H54 (cell line): ENCODE results near the gene MELK.
"Not testable (repeated sequence)": the region's sequence is repeated elsewhere in the genome, so short reads cannot be mapped to it uniquely, and the experiment has no call there.

Source experiments
- DNase-seq: peaks from one replicate; pipeline ENCODE4 v3.0.0; 2011; ENCODE audit warnings: low spot score, mixed read lengths; ENCODE audit not compliant: insufficient read length
- FAIRE-seq: peaks from 3 replicates; lab custom pipeline; 2011; peaks lifted over from hg19 to GRCh38; lab: Jason Lieb, UNC
- POLR2A ChIP-seq: IDR thresholded peaks from 2 replicates; pipeline ENCODE4 v1.6.1; 2011; ENCODE audit warnings: low read depth, mild to moderate bottlenecking, low read length

Gene MELK

DNA sequence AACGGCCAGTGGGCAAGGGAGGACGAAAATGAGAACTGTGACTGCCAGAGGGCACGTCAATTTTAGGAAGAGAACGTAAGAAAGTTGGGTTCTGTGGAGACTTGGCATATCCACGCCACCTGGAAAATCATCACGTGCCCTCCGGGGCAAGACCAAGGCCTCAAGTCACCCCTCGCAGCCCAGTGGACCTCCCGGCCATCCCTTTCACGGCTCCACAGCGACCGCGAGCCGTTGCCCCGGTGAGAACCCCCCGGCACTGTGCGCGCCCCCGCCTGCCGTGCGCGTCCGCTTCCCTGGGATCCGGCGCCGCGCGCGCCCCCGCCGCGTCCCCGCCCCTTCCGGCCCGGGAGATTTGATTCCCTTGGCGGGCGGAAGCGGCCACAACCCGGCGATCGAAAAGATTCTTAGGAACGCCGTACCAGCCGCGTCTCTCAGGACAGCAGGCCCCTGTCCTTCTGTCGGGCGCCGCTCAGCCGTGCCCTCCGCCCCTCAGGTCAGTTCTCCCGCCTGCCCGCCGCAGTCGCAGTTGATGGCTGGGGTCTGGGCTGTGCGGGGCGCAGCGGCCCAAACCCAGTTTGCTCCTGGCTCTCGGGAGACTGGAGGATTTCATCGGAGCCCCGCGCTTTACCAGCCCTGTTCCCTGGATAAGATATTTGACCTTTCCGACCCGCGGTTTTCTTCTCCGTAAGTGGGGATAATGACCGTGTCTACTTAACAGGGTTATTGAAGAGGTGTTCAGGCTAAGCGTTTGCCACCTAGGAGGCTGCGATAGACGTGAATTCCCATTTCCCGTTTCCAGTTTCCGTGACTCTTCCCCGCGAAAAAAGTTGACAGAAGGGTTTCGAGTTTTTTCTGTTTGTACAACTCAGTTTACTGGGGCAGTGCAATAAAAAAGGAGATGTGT, at the start of gene MELK:
Gene MELK, plus strand, starts transcription at position 381 of the 904 bp plus-strand sequence. CDS start 8,787 bp downstream, outside the sequence.
- no peak for FAIRE-seq
- DNase-seq, result peak; percentile 63
- peak; percentile 47; the same call in 1 of the 2 replicates for TF ChIP-seq POLR2A

DNA sequence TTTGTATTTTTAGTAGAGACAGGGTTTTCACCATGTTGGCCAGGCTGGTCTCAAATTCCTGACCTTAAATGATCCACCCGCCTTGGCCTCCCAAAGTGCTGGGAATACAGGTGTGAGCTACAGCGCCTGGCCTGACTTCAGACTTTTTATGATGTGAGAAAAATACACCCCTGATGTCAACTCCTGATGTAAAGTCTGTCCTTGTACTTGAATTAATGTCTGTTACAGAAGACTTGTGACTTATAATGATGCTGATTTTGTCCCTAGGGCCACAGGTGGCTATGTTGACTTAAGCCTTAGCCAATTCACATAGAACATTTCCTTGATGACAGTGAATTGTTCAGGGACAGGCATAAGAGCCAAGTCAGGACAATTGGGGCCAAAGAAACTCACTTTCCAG, 42.5 kb upstream of the MELK start:
- TF ChIP-seq POLR2A, result no peak
- DNase-seq (no peak), FAIRE-seq (no peak)

DNA sequence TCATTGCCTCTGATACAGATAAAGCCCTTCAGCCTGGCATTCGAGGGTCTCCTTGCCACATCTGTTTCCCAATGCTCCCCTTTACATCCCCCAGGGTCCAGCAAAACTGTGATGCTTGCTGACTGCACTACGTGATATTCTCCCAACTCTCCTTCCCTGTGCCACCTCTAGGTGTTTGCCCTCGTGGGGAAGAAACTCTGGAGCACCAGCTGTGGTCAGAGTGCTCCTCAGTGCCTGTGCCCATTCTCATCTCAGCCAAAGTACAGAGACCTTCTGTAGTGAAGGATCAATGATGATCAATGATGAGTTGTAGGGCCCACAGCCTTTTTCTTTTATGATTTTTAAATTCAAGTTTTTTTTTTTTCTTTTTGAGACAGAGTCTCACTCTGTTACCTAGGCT, 40.3 kb upstream of the MELK start:
- no peak for DNase-seq
- FAIRE-seq, result no peak
- TF ChIP-seq POLR2A, result no peak

DNA sequence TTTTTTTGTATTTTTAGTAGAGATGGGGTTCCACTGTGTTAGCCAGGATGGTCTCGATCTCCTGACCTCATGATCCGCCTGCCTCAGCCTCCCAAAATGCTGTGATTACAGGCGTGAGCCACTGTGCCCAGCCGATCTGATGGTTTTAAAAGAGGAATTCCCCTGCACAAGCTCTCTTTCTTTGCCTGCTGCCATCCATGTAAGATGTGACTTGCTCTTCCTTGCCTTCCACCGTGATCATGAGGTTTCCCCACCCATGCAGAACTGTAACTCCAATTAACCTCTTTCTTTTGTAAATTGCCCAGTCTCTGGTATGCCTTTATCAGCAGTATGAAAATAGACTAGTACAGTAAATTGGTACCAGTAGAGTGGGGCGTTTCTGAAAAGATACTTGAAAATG, 39.0 kb upstream of the MELK start:
- DNase-seq, FAIRE-seq: not testable (repeated sequence)

GRCh38 chr9:36535107-36535506, 37.6 kb upstream of the MELK start:
- DNase-seq (no peak), FAIRE-seq (no peak)
- no peak for TF ChIP-seq POLR2A

GRCh38 chr9:36537861-36538260, 34.8 kb upstream of the MELK start:
- FAIRE-seq, result no peak
- no peak for TF ChIP-seq POLR2A
- DNase-seq, result no peak

DNA sequence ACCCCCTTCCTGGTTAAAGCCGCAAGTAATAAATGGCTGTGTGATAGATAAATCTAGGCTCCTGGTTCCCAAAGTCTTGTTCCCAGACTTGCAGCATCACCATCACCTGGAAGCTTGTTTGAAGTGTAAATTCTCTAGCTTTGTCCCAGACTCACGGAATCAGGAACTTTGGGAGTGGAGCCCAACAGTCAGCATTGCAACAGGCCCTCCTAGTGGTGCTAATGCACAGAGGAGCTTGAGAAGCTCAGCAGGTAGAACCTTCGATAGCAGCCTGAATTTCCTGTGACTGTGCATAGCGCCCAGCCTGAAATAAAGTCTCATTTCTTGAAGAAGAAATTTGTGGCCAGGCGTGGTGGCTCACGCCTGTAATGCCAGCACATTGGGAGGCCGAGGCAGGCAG, 30.3 kb upstream of the MELK start:
- DNase-seq, result no peak
- TF ChIP-seq POLR2A, result no peak

GRCh38 chr9:36543916-36544315, 28.8 kb upstream of the MELK start:
- DNase-seq (no peak), FAIRE-seq (no peak)
- no peak for TF ChIP-seq POLR2A

More for the DNA sequence above, 30.3 kb upstream of the MELK start:
- no peak for FAIRE-seq

DNA sequence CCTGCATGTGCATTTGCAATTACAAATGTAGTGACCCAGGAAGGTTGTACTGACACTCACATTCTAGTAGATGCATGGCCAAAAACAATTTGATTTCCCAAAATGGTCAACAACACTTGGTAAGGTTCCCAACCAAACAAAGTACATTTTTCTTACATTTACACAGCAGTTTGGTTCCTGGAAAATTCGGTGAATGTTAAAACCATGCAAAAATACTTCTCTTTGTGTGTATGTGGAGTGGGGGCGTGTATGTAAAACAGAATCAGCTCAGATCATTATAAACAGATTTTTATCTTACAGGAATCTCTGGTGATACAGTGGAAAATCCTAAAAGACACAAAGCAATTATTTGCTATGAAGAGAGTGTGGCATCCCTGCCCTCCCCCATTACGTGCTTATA, 25.1 kb upstream of the MELK start:
- DNase-seq (no peak), FAIRE-seq (no peak)
- no peak for TF ChIP-seq POLR2A

GRCh38 chr9:36548454-36548853, 24.2 kb upstream of the MELK start:
- no peak for TF ChIP-seq POLR2A
- no peak for FAIRE-seq
- no peak for DNase-seq

DNA sequence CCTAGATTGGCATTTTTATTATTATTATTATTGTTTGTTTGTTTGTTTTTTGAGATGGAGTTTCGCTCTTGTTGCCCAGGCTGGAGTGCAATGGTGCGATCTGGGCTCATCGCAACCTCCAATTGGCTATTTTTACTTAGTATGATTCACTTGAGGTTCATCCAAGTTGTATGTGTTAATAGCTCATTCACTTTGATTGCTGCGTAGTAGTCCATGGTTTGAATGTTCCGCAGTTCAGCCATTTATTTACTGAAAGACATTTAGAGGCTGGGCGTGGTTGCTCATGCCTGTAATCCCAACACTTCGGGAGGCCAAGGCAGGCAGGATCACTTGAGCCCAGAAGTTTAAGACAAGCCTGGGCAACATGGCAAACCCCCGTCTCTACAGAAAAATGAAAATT, 22.6 kb upstream of the MELK start:
- TF ChIP-seq POLR2A, result no peak
- no peak for DNase-seq
- FAIRE-seq, result no peak

- FAIRE-seq, DNase-seq: not testable (repeated sequence)
Observed at GRCh38 chr9:36550631-36551098, 22.0 kb upstream of the MELK start.

DNA sequence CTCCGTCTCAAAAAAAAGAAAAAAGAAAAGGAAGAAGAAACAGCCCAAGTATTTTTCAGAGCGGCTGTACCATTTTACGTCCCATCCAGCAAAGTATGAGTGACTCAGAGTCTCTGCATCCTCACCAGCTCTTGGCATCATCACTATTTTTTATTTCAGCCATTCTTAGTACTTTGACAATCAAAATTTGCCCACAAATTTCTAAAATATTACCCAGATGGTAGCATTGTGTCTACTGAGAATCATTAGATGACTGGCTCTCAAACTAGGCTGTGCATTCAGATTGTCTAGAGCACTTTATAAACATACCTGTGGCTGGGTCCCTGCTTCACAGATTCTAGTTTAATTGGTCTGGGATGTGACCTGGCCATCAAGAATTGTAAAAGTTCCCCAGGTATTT, 21.6 kb upstream of the MELK start:
- FAIRE-seq (no peak), DNase-seq (no peak)
- no peak for TF ChIP-seq POLR2A

DNA sequence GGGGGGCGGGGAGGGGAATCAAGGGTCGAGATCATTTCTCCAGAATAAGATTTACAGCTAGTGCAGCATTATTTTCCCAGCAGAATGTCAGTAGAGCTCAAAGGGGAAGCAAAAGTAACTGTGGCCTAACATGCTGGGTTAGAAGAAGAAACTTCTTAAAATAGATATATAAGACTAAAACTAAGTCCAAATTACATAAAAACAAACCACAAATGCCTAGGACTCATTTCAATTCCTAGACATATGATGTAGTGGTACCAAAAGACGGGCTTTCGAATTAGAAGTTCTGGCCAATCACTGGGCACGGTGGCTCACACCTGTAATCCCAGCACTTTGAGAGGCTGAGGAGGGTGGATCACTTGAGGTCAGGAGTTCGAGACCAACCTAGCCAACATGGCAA, 20.8 kb upstream of the MELK start:
- DNase-seq (no peak), FAIRE-seq (no peak)
- no peak for TF ChIP-seq POLR2A
